SIG-M5 treated with dmso at 0.1 percent for 504 hours (cell line): ENCODE results near the gene DHRS7C.

Source experiments
- DNase-seq: peaks from one replicate; lab custom pipeline; 2025; ENCODE audit not compliant: unreplicated experiment; lab: John Stamatoyannopoulos, UW

Gene DHRS7C

GRCh38 chr17:9767432-9767991, 23.9 kb downstream of the DHRS7C start:
- DNase-seq = no peak

- DNase-seq = no peak
Measured at GRCh38 chr17:9766970-9767369, 24.4 kb downstream of the DHRS7C start.

- no peak for DNase-seq
Measured at GRCh38 chr17:9765322-9765721, 26.1 kb downstream of the DHRS7C start.

- peak; percentile 57 for DNase-seq
Measured at GRCh38 chr17:9763643-9764042, 27.7 kb downstream of the DHRS7C start.

GRCh38 chr17:9760266-9760665, 31.1 kb downstream of the DHRS7C start:
- no peak for DNase-seq

GRCh38 chr17:9755083-9755482, 36.3 kb downstream of the DHRS7C start:
- DNase-seq = no peak

- no peak for DNase-seq
Measured at GRCh38 chr17:9750524-9750923, 40.9 kb downstream of the DHRS7C start.

GRCh38 chr17:9729735-9730420, 61.5 kb downstream of the DHRS7C start:
- DNase-seq = no peak

- DNase-seq = peak; percentile 67
Measured at GRCh38 chr17:9729034-9729650, 62.2 kb downstream of the DHRS7C start.

GRCh38 chr17:9728564-9728963, 62.8 kb downstream of the DHRS7C start:
- DNase-seq = no peak

GRCh38 chr17:9728005-9728404, 63.4 kb downstream of the DHRS7C start:
- DNase-seq = no peak

- no peak for DNase-seq
Measured at GRCh38 chr17:9726291-9726690, 65.1 kb downstream of the DHRS7C start.

- DNase-seq = no peak
Measured at GRCh38 chr17:9725575-9725974, 65.8 kb downstream of the DHRS7C start.
